Right ventricle myocardium superior (tissue), 1 donor: ENCODE results near the gene IRX1. TPM values are rescaled to one million over a fixed set of nuclear protein-coding genes. Genes with fewer than 3 reads are reported as not detected.
A peak's percentile ranks its signal among the peaks of the same experiment; 100 is the strongest.

Source experiments
- ATAC-seq: fragments of 200-7000 bp; cut with Tn5 transposase; one replicate; pipeline ENCODE4 v1.9.1; 2020; ENCODE audit warnings: mild to moderate bottlenecking; ENCODE audit not compliant: poor library complexity
- DNase-seq: peaks from one replicate; pipeline ENCODE4 v3.0.0-alpha.2; 2020
- intact Hi-C: fragments of 100-400 bp; cut with DNase I; formaldehyde crosslinking; loops from one replicate; pipeline ENCODE4 v1.11.2; 2022
- total RNA-seq: library from RNA; stranded (reverse); fragmentation: NEBNext Ultra II Directional; extraction: Animal tissue kit (Norgen Biotek cat#: 25700); gene quantifications from one replicate; pipeline ENCODE4 v1.2.1, GENCODE V29; 2021
- donor health status: DM: no; HTN: yes; CAD: no; lungs with severe emphysema.

The IRX1 gene
- total RNA-seq, 1 donor from 2014 or later = 0.65 TPM

- intact Hi-C loops = no loop called here
- ATAC-seq (no peak), DNase-seq (no peak)
Measured at GRCh38 chr5:3599226-3600105, 3.8 kb downstream of the IRX1 start.

- intact Hi-C loops = no loop called here
- DNase-seq (no peak), ATAC-seq (no peak)
Measured at GRCh38 chr5:3600106-3601060, 4.8 kb downstream of the IRX1 start.

- ATAC-seq (no peak), DNase-seq (no peak)
- intact Hi-C loops = no loop called here
Measured at GRCh38 chr5:3601061-3601710, 5.6 kb downstream of the IRX1 start.

GRCh38 chr5:3601911-3602782 is 6.5 kb downstream of the IRX1 start:
- intact Hi-C loops = no loop called here
- DNase-seq = no peak
- ATAC-seq = peak; percentile 38

- intact Hi-C loops = no loop called here
- ATAC-seq (peak; percentile 90), DNase-seq (peak; percentile 59)
Measured at GRCh38 chr5:3602785-3603502, 7.3 kb downstream of the IRX1 start.

- ATAC-seq = no peak
- no peak for DNase-seq
- intact Hi-C loops = no loop called here
Measured at GRCh38 chr5:3604501-3604900, 8.9 kb downstream of the IRX1 start.

GRCh38 chr5:3605298-3606010 is 9.8 kb downstream of the IRX1 start:
- ATAC-seq (no peak), DNase-seq (no peak)
- intact Hi-C loops = no loop called here

GRCh38 chr5:3606121-3606831 is 10.6 kb downstream of the IRX1 start:
- DNase-seq (no peak), ATAC-seq (no peak)
- intact Hi-C loops = no loop called here

- ATAC-seq = no peak
- intact Hi-C loops = no loop called here
- no peak for DNase-seq
Measured at GRCh38 chr5:3607541-3608181, 12.0 kb downstream of the IRX1 start.

- DNase-seq (no peak), ATAC-seq (no peak)
- intact Hi-C loops = no loop called here
Measured at GRCh38 chr5:3609120-3609681, 13.6 kb downstream of the IRX1 start.

- DNase-seq = no peak
- intact Hi-C loops = no loop called here
- no peak for ATAC-seq
Measured at GRCh38 chr5:3612591-3613042, 17.0 kb downstream of the IRX1 start.

GRCh38 chr5:3613726-3614125 is 18.1 kb downstream of the IRX1 start:
- ATAC-seq (no peak), DNase-seq (no peak)
- intact Hi-C loops = no loop called here

GRCh38 chr5:3615217-3615616 is 19.6 kb downstream of the IRX1 start:
- intact Hi-C loops = no loop called here
- DNase-seq (no peak), ATAC-seq (no peak)

GRCh38 chr5:3615829-3616228 is 20.2 kb downstream of the IRX1 start:
- no peak for ATAC-seq
- DNase-seq = no peak
- intact Hi-C loops = no loop called here

GRCh38 chr5:3619579-3619978 is 23.9 kb downstream of the IRX1 start:
- intact Hi-C loops = no loop called here
- no peak for ATAC-seq

GRCh38 chr5:3622961-3623360 is 27.3 kb downstream of the IRX1 start:
- DNase-seq (no peak), ATAC-seq (no peak)
- intact Hi-C loops = no loop called here

More at GRCh38 chr5:3619579-3619978, 23.9 kb downstream of the IRX1 start:
- no peak for DNase-seq
